Erythroblast (primary cell): ENCODE measurements around the gene AKR1B15.
"Not testable (repeated sequence)": the region's sequence is repeated elsewhere in the genome, so short reads cannot be mapped to it uniquely, and the experiment has no call there.

Source experiments
- GATA1 ChIP-seq: IDR thresholded peaks from 2 replicates; pipeline ENCODE4 v1.6.1; 2011; ENCODE audit warnings: low read depth, mild to moderate bottlenecking, control low read depth, low read length, moderate library complexity
- POLR2A ChIP-seq: IDR thresholded peaks from 2 replicates; pipeline ENCODE4 v1.6.1; 2011; ENCODE audit warnings: mild to moderate bottlenecking, low read length

DNA sequence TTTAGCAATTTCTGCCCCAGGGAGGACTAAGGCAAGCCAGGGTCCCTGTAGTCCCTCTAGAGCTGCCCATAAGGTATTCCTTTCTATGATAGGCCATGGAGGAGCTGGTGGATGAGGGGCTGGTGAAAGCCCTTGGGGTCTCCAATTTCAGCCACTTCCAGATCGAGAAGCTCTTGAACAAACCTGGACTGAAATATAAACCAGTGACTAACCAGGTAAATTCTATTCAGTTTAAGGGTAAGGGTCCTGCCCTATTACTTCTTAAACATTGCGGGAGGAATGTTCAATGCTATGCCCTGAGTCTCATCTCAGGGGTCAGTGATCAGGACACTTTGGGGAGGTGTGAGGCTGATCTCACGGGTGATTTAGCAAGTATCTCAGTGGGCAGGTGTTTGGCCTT is 12.4 kb upstream of the AKR1B15 start:
- TF ChIP-seq POLR2A, GATA1: not testable (repeated sequence)
